ENCODE results near the gene PPP2R2C.

The PPP2R2C gene

DNA sequence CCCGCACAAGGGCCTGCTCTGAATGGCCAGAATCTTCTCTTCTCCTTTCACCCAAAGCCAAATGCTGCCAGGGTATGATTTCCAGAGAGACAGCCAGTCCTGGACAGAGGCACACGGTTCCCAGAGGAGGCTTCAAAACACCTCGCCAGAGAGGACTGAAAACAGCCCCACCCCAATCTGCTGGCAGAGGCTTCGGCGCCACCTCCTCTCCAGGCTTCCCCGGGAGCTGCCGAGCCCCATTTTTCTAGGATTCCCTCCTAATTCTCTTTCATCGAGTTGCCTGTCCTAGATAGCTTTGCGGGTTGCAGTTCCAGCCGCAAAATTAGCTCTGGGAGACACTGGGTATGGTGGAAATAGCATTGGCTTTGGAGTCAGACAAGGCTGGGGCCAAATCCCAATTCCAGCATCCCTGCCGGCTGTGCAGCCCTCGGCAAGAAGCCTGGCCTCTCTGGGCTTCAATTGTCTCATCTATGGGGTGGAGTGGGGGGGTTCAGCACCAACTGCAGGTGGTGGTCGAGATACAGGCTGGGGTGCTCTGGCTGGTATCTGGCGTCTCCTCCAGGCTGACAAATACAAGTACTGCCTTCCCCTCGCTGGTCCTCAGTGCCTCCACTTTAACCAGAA is 22.6 kb downstream of the PPP2R2C start:
- DNase-seq (ENCODE audit: low read depth in 3 of 3): no peak

DNA sequence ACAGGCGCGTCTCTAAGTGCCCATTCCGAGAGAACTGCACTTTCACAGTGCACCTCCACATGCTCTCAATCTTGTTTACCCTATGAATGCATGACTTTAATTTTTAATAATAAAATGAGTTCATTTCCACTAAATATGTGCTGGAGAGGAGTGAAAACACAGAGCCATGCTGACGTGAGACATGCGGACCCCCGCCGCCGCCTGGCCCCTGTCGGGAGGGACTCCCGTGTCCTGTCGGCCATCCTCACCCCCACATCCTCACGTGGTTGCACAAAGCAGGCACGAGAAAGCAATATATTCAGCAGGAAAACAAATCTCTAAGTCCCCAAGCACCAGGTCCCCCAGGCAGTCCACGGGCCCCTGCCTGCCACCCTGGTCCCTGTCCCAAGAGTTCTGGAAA is 23.1 kb downstream of the PPP2R2C start:
- no peak for DNase-seq (ENCODE audit: low read depth in 3 of 3)

DNA sequence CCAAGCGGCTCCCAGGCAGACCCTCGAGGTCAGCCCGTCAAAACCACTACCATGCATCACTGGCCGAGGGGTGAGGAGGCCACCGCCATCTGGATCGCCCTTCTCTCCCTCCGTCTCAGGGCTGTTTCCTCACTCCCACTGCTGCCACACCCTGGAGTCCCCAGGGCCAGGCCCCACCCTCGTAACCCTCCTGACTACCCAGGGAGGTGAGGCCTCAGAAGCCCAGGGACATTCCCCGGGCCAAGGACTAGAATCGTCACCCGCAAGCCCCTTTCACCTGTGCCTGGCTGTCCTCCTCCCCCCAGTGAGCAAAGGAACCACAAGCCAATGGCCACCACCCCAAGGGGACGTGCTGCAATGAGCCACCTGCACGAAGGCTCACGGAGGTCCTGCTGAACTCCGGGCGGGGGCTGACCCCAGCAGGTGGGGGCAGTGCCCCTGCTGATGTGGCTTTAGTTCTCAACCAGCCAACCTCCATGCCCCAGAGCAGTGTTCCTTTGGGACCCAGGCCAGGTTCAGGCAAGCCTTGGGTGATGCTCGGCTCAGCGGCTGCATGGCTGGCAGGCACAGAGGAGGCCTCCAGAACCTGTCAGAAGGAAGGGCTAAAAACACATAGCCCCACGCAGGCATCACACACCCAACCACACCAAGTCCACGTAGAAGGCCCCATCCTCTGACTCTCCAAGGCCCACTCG is 23.8 kb downstream of the PPP2R2C start:
- no peak for DNase-seq (ENCODE audit: low read depth in 3 of 3)

DNA sequence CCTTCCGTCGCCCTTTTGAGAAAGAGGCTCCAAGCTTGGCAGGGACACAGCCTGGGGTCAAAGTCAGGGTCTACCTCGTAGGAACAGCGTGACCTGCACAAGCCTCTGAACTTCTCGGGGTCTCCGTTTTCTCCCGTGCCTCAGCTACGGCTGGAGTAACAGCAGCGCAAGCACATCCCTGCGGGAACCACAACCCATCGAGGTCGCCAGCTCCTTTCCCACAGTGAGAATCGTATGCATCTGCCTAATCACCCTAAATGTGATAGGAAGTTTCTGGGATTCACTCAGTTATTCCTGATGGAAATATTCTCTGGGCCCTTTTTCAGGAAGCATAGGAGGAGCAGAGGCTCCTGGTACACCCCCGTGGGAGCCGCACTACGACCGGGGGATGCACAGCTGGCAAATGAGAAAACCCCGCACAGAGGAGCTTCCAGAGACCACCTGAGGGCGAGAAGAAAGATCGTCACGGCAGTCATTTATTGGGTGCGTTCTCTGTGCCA is 24.7 kb downstream of the PPP2R2C start:
- no peak for DNase-seq (ENCODE audit: low read depth in 3 of 3)

DNA sequence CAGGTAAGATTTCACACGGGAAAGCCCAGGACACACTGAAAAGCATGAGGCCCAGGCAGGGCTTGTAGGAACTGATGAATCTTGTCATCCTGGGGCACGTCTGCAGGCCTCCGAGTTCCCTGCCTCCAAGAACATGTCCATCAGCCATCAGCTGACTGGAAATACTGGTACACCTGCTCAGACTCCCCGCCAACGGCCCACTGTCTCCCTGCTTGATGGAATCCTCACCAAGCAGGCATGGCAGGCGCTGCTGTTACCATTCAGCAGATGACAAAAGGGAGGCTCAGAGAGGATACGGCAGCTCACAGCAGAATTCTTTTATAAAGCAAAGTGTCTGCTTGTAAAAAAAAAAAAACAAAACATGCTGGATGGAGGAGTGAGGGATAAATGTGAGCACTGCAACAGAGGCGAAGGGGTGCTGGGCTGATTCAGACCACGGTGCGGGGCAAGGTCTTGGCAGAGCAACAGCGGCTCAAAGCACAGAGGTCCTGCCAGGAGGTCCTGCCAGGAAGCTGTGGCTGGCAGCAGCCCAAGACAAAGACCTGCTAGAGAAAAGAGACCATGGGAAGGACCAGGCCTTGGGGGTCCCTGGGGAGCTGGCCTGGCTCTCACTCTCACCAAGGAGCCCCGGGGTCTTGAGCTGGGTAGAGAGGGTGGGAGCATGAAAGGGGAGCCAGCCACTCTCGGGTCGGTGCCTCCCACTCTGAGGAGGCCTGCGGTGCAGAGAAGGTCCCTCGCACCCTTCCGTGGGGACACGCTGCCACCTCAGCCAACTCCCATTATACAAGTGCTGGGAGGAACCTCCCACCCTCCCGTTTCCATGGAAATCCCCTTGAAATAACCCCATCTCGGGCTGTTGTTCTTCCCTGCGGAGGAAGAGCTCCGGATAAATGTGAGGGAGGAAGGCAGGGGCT is 25.6 kb downstream of the PPP2R2C start:
- no peak for DNase-seq (ENCODE audit: low read depth in 3 of 3)

DNA sequence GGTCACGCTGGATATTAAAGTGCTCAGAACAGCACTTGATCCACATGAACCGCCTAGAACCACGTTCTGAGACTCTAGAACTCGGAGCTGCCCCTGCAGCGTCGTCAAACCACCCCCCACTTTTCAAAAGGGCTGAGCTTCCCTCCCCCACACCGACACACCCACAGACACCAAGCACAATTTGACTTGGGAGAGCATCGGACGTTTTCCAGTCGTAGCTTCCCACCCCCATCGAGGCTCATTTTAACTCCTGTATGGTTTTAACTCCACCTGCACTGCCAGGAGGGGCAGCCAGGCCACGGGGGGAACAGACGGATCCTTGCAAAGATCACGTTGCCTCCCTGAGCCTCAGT is 26.3 kb downstream of the PPP2R2C start:
- no peak for DNase-seq (ENCODE audit: low read depth in 3 of 3)

DNA sequence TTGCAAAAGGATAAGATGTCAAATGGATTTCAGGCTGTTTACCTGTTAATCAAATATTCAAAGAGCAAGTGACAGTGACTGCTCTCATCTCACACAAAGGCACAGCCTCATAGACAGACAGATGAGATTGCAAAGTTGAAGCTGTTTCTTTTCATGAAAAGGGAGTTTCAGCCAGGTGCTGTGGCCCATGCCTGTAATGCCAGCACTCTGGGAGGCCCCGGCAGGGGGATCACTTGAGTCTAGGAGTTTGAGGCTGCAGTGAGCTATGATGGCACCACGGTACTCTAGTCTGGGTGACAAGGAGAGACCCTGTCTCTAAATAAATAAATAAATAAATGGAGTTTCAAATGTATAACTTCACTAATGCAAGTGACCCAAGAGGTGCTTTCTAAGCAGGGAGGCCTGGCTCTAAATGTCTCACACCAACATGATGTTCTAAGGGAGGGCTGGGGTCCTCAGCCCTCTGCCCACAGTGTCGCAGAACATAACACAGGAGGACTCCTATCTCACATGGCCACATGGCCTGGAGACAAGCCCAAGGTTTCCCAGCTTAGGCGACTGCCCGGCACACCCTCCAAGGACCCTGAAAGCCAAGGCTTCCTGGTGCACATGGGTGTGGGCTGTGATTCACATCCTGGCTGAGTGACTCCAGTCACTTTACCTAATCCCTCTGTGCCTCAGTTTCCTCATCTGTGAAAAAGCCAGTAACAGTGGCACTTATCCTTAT is 26.8 kb downstream of the PPP2R2C start:
- DNase-seq (ENCODE audit: low read depth in 3 of 3): no peak

DNA sequence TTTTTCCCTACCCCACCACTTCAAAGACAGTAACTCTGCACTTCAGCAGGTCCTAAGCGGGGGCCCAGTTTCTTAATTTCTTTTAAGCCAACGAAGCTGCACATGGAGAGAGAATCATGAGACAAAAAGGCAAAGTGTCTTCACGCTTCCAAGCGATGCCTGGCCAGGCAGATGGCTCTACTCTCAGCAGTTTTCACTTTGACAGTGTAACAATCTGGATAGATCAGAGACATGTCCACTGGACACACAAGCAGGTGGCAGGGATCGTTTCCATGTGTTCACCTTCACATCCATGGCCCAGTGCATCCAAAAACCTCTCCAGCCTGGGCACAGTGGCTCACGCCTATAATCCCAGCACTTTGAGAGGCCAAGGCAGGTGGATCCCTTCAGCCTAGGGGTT is 27.8 kb downstream of the PPP2R2C start:
- no peak for DNase-seq (ENCODE audit: low read depth in 3 of 3)

DNA sequence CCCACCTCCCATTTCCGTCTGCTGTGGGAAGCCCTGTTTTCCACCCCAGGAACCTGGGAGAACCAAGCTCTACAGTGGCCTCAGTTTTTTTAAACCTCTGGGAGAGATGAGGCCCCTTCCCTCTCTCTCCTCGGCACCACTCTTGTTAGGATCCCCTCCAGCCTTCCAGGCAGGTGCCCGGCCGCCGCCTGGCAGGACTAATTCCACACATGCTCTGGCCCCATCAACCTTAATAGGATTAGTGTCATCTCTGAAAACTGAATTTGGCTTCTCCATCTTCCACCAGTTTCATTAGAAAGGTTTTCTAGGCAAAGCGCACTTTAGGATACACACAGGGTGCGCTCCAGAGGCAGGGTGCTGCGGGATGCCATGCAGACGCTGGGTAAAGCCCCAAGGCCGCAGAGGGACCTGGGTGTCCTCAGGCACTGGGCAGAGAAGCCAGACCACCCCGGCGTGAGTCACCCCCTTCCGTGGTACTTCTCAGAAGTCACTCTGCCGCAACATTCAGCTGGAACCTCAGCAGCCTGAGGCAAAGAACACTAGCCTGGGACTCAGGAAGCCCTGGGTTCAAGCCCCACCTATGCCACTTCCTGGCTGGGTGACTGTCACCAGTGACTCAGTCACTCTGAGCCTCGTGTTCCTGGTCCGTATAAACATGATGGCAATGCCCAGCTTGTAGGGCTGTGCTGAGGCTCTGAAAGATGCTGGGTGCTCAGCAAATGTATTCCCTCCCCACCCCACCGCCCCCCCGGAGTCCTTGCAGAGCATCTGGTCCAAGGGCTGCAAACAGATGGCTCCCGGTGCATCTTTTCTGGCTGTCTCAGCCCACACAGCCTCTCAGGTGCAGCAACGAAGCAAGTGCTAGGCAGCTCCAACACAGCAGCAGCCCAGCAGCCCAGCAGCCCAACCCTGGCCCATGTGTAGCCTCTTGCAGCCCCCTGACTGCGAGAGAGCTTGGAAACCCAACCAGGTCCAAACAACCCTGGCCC is 29.1 kb downstream of the PPP2R2C start:
- DNase-seq (ENCODE audit: low read depth in 3 of 3): no peak

DNA sequence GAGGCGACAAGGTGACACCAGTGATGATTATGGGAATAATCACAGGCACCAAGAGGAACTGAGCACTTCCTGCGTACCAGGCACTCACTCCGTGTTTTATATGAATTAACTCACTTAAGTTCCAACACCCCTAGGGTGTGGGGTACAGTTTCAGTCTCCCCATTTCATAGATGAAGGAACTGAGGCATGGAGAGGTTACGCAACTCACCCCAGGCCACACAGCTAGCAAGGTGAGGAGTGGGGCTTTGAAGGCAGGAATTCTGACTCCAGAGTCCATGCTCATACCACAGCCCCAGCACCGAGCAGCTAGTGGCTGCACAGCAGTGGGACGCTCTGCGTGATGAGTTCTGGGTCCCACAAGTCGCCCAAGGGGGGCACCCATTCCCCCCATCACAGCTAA is 29.9 kb downstream of the PPP2R2C start:
- no peak for DNase-seq (ENCODE audit: low read depth in 3 of 3)

DNA sequence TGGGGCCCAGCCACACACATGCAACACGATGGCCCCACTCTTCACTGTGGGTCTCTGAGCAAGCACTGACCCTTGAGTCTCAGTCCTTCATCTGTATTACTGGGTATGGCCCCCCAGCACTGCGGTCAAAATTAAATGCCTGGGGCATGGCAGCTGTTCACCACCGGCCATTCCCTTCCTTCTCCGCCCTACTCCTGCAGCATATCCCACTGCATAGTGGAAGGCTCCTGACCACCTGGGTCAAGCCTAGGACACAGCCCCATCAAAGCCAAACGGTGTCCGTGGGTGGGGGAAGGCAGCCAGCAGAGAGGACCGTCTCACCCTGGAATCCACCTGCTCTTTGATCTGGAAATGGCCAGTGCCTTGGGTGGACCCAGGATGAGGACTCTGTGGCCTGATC is 30.7 kb downstream of the PPP2R2C start:
- DNase-seq (ENCODE audit: low read depth in 3 of 3): no peak

DNA sequence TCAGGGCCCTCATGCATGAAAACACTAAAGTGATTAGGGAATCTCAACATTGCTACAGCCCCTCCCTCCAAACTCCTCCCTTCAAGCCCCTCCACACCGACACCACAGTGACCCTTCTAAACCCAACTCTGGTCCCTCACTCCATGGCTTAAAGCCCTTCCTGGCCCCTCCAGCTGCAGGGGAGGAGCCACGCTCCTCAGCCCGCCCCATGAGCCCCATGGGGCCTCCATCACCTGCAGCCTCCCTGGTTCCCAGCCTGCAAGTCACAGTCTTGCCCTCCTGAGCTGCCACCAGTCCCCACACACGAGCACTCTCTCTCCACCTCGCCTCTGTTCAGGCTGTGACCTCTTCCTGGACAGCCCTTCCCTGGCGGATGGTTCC is 31.2 kb downstream of the PPP2R2C start:
- no peak for DNase-seq (ENCODE audit: low read depth in 3 of 3)

DNA sequence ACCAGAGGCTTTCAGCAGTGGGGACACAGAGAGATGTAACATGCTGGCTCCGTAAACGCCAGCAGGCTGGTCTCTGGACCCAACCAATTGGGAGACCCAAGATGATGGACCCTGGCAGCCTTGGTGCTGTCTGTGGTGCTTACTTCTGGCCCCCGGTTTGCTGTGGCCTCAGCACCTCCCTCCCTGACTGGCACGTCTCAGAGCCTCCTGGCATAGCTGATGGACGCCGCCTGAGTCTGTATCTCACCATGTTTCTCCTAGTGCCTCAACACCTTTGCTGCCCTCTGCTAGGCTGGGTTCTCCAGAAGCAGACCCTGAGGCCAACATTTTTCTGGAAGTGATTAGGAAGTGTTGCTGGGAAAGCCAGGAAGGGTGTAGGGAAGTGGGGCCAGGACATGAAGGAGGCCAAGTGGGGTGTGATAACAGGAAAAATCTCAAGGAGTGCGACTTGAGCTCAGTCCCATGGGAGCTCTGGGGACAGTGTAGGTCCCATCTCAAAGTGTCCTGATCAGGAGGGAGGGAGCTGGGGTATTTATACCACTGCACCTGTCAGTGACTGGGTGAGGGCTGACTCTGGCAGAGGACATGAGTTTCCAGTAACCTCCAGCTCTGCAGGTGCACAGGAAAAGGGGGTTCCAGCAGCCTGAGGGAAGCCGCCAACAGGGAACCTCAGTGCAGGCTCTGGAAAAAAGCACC is 31.8 kb downstream of the PPP2R2C start:
- DNase-seq (ENCODE audit: low read depth in 3 of 3): no peak

DNA sequence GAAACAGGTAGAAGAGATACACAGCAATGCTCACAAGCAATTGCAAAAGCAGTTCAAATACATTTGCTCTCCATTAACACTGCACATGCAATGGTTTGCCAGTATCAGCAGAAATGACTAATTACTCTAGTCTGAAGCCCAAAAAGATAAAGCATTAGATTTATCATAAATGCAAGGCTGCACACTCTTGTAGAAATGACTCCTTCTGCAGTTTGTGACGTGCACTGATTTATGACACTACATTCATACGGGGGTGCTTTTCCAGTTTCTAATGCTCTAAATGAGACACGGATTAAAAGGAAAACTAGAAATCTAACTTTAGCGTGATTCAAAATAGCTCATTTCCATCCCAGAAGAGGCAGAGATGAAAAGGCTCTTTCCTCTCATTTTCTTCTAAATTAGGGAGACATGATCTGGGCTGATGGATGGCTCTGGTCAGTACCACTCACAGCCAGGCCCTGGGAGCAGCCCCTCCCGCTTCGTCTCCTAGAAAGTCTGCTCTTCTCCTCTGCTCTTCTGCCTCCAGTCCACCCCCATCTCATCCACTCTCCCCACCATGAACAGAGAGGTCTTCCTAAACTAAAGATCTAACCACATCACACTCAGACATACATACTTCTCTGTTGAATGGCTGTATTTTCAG is 33.2 kb downstream of the PPP2R2C start:
- no peak for DNase-seq (ENCODE audit: low read depth in 3 of 3)

DNA sequence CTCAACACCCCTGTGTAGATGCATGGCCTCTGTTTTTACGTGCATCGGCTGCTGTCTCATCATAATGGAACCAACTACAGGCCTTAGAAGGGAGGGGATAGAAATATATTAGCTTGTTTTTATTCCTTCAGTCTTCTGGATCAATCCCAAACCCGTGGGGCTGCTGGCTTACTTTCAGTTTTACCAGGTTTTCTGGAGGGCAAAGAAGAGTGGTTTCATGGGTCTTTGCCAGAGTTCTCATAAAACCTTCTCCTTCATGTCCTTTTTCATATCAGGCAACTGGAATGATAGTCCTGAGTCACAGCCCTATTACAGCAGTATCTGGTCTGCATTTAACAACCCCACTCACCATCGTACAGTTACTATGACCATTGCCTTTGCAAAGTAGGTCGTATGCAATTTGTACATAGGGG is 34.6 kb downstream of the PPP2R2C start:
- no peak for DNase-seq (ENCODE audit: low read depth in 3 of 3)

DNA sequence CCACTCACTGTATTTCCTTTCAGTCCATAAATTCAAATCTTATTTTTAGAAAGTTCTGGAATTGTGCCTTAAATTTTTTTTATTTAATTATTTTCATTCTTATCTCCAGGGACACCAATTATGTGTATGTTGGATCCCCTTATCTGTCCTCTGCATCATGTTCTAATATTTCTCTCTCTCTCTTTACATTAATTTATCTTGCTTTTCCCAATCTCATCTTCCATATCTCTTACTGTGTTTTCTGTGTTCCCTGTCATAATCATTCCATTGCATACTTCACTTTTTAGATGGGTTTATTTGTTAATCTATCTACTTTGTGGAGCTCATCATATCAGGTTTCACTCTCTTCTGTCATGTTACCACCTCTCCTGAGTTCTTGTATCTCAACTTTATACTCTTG is 37.4 kb downstream of the PPP2R2C start:
- DNase-seq (ENCODE audit: low read depth in 3 of 3): no peak

DNA sequence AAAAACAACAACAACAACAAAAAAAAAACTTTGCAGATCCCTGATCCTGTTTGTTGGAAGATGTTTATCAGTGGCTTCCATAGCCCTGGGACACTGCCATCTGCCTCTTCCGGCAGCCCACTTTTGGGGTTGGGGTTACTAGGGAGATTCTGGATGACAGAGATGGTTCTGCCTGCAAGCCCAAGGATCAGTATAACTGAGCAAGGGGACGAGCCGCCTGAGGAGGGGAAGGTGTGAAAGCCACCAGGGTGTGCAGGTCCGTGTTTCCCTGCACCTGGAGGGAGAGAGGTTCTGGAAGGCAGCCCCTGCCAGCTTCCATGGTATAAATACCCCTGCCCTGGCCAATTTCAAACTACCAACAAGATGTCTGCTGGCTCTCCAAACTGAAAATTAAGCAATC is 41.5 kb downstream of the PPP2R2C start:
- no peak for DNase-seq (ENCODE audit: low read depth in 3 of 3)

DNA sequence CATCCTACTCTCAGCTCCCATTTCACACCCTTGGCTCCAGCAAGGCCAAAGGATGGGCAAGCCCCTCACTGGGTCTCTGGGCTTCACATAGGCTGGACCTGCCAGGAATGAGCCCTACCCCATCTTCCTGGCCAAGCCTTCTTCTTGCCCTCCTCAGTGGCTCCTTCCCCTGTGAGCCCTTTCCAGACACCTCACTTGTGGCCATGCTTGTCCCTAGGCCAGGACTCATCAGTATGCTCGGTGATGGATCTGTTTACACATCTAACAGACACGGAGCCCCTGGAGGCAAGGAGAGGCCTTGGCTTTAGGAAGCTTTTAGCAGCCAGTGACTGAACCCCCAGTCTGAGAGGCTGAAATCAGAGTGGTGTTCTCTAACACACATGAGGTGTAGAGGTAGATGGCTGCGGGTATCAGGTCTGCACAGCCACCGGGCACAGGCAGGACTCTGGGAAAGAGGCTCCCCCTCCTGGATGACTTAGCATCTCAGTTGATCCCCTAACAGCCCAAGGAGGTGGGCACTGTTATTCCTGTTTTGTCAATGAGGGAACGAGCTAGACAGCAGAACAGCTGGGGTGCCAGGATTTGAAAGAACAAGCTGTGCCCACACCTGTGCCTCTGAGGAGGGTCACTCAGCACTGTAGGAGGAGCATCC is 44.8 kb downstream of the PPP2R2C start:
- DNase-seq (ENCODE audit: low read depth in 3 of 3): no peak

Measured in stimulated activated CD4-positive, alpha-beta T cell treated with anti-CD3 and anti-CD28 coated beads, TNF-alpha, amount 100 ng/mL, for 24 hours (primary cell).